Measurements from ENCODE around the gene WDR33.

GRCh38 chr2:127655209-127656073 lies 155.5 kb downstream of the WDR33 start:
- no peak for TF ChIP-seq JUN (CRISPR knock-in tag; IDR thresholded peaks at IDR 0.05)
- TF ChIP-seq ZSCAN5A (CRISPR knock-in tag; IDR thresholded peaks at IDR 0.05; ENCODE audit: borderline replicate concordance): no peak
- TF ChIP-seq POLR2A (IDR thresholded peaks at IDR 0.05; ENCODE audit: insufficient read depth in 1 of 2, low read depth in 2 of 2, low read length in 2 of 2): no peak
- no peak for TF ChIP-seq CTCF (CRISPR knock-in tag; IDR thresholded peaks at IDR 0.05)
- TF ChIP-seq HDAC2 (CRISPR knock-in tag; IDR thresholded peaks at IDR 0.05): no peak
